NCI-H524 treated with DMSO at 0.1 percent for 48 hours (cell line): Measurements from ENCODE around the gene CRISPLD2.
A peak's percentile ranks its signal among the peaks of the same experiment; 100 is the strongest.
"Not testable (repeated sequence)": the region's sequence is repeated elsewhere in the genome, so short reads cannot be mapped to it uniquely, and the experiment has no call there.

Source experiments
- DNase-seq: peaks from one replicate; lab custom pipeline; 2025; lab: John Stamatoyannopoulos, UW

Gene CRISPLD2

GRCh38 chr16:84930298-84931106, 110.7 kb downstream of the CRISPLD2 start:
- no peak for DNase-seq

DNA sequence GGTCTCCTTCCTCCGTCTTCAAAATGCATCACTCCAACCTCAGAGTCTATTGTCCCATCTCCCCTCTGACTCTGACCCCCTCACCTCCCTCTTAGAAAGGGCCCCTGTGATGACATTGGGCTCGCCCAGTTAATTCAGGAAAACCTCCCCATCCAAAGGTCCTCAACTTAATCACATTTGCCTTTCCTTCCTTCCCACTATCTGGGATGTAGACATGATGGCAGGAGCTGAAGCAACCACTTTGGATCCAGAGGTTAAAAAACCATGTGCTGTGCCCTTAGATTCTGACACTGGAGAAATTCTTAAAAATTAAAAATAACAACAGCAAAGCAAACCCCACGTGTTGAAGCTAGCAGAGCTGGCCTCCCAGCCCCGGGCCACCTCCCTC, 111.3 kb downstream of the CRISPLD2 start:
- no peak for DNase-seq

- DNase-seq: no peak
These were observed 111.7 kb downstream of the CRISPLD2 start for GRCh38 chr16:84931506-84931905.

- peak; percentile 73 for DNase-seq
These were observed 112.9 kb downstream of the CRISPLD2 start for GRCh38 chr16:84932681-84933080.

GRCh38 chr16:84933774-84934631, 114.2 kb downstream of the CRISPLD2 start:
- no peak for DNase-seq

DNA sequence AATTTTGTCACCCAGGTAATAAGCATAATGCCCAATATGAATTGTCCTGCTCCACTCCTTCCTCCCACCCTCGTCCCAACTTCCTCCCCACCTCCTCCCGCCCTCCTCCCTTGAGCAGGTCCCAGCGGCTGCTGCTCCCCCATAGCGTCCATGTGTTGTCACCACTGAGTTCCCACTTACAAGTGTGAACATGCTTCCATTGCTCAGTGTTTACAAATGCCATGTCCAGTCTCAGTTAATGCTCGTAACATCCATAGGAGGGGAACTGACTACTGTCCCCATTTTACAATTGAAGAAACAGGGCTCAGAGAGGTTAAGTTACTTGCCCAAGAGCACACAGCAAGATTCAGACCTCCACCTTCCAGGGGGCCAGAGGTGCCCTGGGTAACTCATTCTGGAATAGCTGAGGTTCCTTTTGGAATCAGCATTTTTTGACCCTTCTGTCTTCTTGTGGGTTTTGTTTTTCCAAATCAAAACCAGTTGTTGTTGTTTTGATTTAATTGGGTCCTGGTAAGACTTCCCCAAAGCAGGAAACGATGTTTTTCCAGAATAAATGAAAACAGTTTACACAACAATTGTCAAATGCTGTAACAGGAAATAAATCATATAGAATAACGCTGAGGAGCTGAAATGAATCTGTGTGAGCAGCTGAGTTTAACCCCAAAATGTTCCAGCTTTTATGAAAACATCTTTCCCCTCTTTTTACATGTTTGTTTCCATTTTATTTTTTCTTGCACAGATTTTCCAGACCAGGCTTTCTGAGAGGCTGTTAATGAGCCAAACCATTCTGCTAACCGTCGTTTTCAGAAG, 117.6 kb downstream of the CRISPLD2 start:
- DNase-seq: no peak

DNA sequence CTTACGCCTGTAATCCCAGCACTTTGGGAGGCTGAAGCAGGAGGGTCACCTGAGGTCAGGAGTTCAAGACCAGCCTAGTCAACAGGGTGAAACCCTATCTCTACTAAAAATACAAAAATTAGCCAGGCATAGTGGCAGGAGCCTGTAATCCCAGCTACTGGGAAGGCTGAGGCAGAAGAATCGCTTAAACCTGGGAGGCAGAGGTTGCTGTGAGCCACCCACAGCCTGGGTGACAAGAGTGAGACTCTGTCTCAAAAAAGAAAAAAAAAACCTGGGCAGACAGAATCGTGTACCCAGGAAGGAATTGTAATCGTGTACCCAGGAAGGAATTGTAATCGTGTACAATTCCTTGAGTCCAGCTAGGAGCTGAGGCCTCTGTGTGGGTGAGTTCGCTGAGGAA, 118.8 kb downstream of the CRISPLD2 start:
- DNase-seq: not testable (repeated sequence)

- DNase-seq: no peak
These were observed 121.1 kb downstream of the CRISPLD2 start for GRCh38 chr16:84940670-84941551.

DNA sequence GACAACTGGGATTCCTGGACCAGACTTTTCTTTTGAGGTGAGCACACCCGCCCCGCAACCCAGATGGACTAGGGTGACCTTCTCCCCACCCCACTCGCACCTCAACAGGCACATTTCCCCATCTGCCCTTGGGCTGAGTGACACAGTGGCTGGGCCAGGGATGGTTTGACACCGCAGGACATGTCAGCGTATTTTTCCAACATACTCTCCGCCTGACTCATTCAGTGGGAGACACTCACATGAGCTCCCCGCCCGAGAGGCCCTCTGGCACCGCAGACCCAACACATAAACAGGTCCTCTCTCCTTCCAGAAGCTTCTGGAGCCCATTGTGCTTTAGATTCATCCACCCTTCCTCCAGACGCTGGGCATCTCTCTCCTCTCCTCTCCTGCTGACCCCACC, 122.1 kb downstream of the CRISPLD2 start:
- DNase-seq: no peak

GRCh38 chr16:84942786-84943185, 123.0 kb downstream of the CRISPLD2 start:
- no peak for DNase-seq

DNA sequence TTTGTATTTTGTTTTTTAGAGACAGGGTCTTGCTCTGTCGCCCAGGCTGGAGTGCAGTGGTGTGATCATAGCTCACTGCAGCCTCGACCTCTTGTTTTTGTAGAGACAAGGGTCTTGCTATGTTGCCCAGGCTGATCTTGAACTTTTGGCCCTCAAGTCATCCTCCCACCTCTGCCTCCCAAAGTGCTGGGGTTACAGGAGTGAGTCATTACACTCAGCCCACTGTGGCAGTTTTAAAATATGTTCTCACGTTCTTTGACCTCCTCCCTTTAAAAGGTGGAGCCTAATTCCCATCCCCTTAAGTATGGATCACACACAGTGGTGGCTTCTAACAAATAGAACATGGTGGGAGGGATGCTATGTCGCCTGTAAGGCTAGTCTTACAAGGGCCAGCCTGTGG, 123.8 kb downstream of the CRISPLD2 start:
- DNase-seq: no peak

DNA sequence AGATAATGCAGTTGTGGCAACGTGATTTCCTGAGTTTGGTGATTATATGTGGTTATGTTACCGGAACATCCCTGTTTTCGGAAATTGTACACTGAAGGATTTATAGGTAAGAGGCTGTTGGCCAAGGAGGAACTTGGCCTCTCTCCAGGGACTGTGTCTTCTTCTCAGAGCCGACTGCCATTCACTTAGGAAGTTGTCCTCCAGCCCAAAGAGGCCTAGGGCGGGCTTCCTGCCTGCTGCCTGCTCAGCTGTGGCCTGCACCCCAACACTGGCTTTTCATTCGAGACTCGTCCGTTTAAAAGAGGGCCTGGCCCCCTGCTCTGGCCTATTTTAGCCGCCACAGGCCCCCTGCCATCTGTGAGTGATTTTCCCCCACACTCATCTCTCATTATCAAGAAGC, 127.2 kb downstream of the CRISPLD2 start:
- DNase-seq: no peak

GRCh38 chr16:84947996-84948850, 128.4 kb downstream of the CRISPLD2 start:
- no peak for DNase-seq

GRCh38 chr16:84948851-84949610, 129.2 kb downstream of the CRISPLD2 start:
- no peak for DNase-seq

GRCh38 chr16:84949772-84950436, 130.1 kb downstream of the CRISPLD2 start:
- no peak for DNase-seq

GRCh38 chr16:84950906-84951305, 131.1 kb downstream of the CRISPLD2 start:
- DNase-seq: no peak

- peak; percentile 25 for DNase-seq
These were observed 132.8 kb downstream of the CRISPLD2 start for GRCh38 chr16:84952335-84953189.

DNA sequence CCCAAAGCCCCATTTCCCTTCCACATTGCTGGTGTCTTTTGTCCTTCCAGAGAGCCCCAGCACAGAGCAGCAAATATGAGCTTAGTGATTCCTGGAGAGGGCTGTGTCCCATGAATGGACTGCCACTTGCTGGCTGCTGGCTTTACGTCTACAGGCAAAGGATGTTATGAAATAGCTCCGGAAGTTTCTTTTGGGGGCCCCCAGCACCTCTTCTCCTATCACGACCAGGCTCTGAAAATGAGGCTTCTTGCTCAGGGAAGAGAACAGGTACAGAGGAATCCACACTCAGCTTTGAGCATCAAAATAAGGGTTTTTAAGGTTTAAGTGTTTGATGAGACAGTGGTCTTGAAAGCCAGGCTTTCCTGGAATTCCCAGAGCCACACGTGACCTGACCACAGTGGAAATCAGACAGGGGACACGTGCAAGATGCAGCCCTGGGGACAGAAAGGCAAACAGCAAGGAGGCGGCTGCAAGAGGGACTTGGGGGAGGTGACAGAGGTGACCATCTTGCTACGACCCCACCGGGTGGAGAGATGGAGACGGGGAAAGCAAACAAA, 133.5 kb downstream of the CRISPLD2 start:
- no peak for DNase-seq
